Measurements from ENCODE around the gene COL27A1. TPM values are rescaled to one million over a fixed set of nuclear protein-coding genes. Genes with fewer than 3 reads are reported as not detected.

The COL27A1 gene
- total RNA-seq, 1 experiment from 2014 or later, result 12.0 TPM

DNA sequence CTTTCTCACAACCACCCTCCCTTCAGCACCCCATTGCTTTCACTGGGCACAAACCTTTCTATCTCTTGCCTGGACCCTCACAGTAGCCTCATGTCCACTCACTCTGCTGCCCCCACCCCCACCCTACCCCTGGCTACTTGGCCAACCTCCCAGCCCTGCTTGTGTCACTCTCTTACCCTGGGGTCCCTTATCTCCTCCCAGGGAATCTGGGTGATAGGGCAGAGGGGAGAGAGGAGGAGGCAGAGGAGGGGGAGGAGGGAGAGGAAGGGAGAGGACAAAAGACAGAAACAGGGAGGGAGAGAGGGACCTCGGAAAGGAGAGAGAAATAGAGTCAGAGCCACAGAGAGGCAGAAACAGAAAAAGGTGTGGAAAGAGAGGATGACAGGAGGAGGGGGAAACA lies 31.2 kb upstream of the COL27A1 start:
- ChIA-PET RAD21 (ENCODE audit: low non-redundant PET in 1 of 2, low total read pairs in 2 of 2, uncharacterized antibody in 2 of 2, unreplicated experiment in 2 of 2) (no interaction called here), CTCF (no interaction called here), POLR2A (no interaction called here)
- H3K27ac ChIP-seq (ENCODE audit: low read depth, low read length), result no peak overlapping the region
- TF ChIP-seq, protein P1, sequence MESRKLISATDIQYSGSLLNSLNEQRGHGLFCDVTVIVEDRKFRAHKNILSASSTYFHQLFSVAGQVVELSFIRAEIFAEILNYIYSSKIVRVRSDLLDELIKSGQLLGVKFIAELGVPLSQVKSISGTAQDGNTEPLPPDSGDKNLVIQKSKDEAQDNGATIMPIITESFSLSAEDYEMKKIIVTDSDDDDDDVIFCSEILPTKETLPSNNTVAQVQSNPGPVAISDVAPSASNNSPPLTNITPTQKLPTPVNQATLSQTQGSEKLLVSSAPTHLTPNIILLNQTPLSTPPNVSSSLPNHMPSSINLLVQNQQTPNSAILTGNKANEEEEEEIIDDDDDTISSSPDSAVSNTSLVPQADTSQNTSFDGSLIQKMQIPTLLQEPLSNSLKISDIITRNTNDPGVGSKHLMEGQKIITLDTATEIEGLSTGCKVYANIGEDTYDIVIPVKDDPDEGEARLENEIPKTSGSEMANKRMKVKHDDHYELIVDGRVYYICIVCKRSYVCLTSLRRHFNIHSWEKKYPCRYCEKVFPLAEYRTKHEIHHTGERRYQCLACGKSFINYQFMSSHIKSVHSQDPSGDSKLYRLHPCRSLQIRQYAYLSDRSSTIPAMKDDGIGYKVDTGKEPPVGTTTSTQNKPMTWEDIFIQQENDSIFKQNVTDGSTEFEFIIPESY (IDR thresholded peaks at IDR 0.05; ENCODE audit: extremely low read depth, insufficient replicate concordance, low read length), result no peak
- no peak for TF ChIP-seq RAD21 (IDR thresholded peaks at IDR 0.05; ENCODE audit: low read depth)
- no peak for TF ChIP-seq YY1 (IDR thresholded peaks at IDR 0.05; ENCODE audit: extremely low read depth, insufficient replicate concordance, low read depth, low read length)
- no peak for TF ChIP-seq FOSL1 (IDR thresholded peaks at IDR 0.05; ENCODE audit: low read depth)
- TF ChIP-seq ZNF274 (IDR thresholded peaks at IDR 0.05; ENCODE audit: low read depth, low read length), result no peak
- TF ChIP-seq ZFX (IDR thresholded peaks at IDR 0.05), result no peak
- TF ChIP-seq POLR2A (IDR thresholded peaks at IDR 0.05; ENCODE audit: borderline replicate concordance, extremely low read depth, insufficient read depth, insufficient read length), result no peak
- no peak for TF ChIP-seq EZH2phosphoT487 (IDR thresholded peaks at IDR 0.05; ENCODE audit: borderline replicate concordance)
- no peak for TF ChIP-seq CBX3 (IDR thresholded peaks at IDR 0.05; ENCODE audit: low read depth)
- intact Hi-C loops (cut with micrococcal nuclease), result no loop called here
- BruUV-seq (replicated peaks), result no TSS peak
- peaks cover 0 to 7% of the 10 kb centered on the region in 2 experiments; a peak in 1 of 4 replicates for H3K9me3 ChIP-seq (ENCODE audit: control insufficient read depth in 1 of 2, insufficient read depth in 1 of 2, low read depth in 1 of 2, low read length in 2 of 2)
- no peaks in the 10 kb centered on the region for H3K36me3 ChIP-seq (ENCODE audit: control insufficient read depth in 1 of 2, insufficient read depth in 2 of 2, low read length in 2 of 2)
- peaks cover 8% of the 10 kb centered on the region; the same call in 1 of the 2 replicates for H3K27me3 ChIP-seq (ENCODE audit: insufficient read depth, low read length)
- DNase-seq (ENCODE audit: low read depth, low spot score) (no peak), ATAC-seq (no peak)
- no peaks in the 10 kb centered on the region for H3K9me2 ChIP-seq (ENCODE audit: insufficient read depth)
- H3K4me3 ChIP-seq (replicated peaks in 1 of 2; ENCODE audit: low read depth in 1 of 2, low read length in 2 of 2), result no peak overlapping the region
- no peaks in the 10 kb centered on the region for H4K20me1 ChIP-seq (ENCODE audit: insufficient read depth)
- H3K9ac ChIP-seq (ENCODE audit: low read length), result no peak overlapping the region
- H3K4me2 ChIP-seq (ENCODE audit: low read length), result no peak overlapping the region
- H3K4me1 ChIP-seq (ENCODE audit: control insufficient read depth in 1 of 2, insufficient read depth in 2 of 2, low read length in 2 of 2), result no peaks in the 10 kb centered on the region
- no peaks in the 10 kb centered on the region for H3K79me2 ChIP-seq (ENCODE audit: insufficient read depth, low read length)
- H2AFZ ChIP-seq (ENCODE audit: low read depth, low read length, poor library complexity, severe bottlenecking), result no peak overlapping the region

Data from HCT116 (cell line).